BJ (cell line): ENCODE results near the gene AADACL4. TPM values are rescaled to one million over a fixed set of nuclear protein-coding genes. Genes with fewer than 3 reads are reported as not detected.

Experiments used
- CTCF ChIA-PET: fragments of 350-600 bp; formaldehyde crosslinking; extraction: SDS; loops from one replicate; lab custom pipeline; 2021; ENCODE audit warnings: antibody characterized with exemption, inconsistent platforms; lab: Yijun Ruan, JAX
- POLR2A ChIA-PET: fragments of 300-600 bp; sonication (Branson Sonifier 250); formaldehyde crosslinking; extraction: SDS; loops from one replicate; lab custom pipeline; 2021; ENCODE audit warnings: antibody characterized with exemption; lab: Charles Lee
- DNase-seq: peaks from one replicate; pipeline ENCODE4 v3.0.0-alpha.2; 2011; ENCODE audit warnings: low read depth
- H3K27me3 ChIP-seq: 2 replicates; pipeline ENCODE4 v1.6.0; 2011; ENCODE audit warnings: low read length; ENCODE audit not compliant: control insufficient read depth, insufficient read depth
- H3K36me3 ChIP-seq: 2 replicates; pipeline ENCODE4 v1.5.1; 2011; ENCODE audit warnings: low read length; ENCODE audit not compliant: control insufficient read depth, insufficient read depth
- H3K4me3 ChIP-seq: 2 replicates; pipeline ENCODE4 v1.5.1; 2011; ENCODE audit warnings: low read depth, mild to moderate bottlenecking, control low read depth, low read length
- polyA plus RNA-seq: library from polyadenylated mRNA; depleted of rRNA; stranded (reverse); fragments of >200 nt; gene quantifications from 2 replicates; pipeline ENCODE4 v1.2.3, GENCODE V29; 2011
- TF ChIP-seq, protein P1 (sequence below): IDR thresholded peaks from 2 replicates; pipeline ENCODE4 v1.5.1; 2011; ENCODE audit warnings: low read depth, mild to moderate bottlenecking, control low read depth, inconsistent platforms, low read length, moderate library complexity; ENCODE audit not compliant: insufficient read depth

Gene AADACL4
- polyA plus RNA-seq, 1 experiment = 0.20 TPM

DNA sequence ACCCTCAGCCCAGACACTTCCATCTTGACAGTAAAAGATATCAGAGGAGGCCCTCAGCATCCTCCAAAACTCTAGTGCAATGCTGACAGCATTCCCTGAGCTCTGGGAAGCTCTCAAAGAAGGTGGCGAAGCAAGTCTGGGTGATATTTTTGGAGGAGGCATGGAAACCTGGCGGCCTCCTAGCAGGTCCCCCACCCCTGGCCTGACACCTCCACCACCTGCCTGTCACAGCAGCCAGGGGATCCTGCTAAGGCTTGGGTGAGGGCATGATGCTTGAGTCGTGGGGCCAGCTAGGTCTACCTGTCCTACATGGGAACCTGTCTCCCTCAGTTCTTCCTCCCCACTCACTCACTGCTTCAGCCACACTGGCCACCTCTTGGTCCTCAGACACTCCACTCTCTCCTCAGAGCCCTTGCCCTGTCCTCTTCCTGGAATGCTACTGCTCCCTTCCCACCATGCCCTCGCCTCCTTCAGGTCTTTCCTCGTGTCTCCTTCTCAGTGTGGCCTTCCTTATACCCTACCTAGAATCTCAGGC, 34.3 kb upstream of the AADACL4 start:
- peaks cover 25% of the 10 kb centered on the region for H3K36me3 ChIP-seq
- H3K4me3 ChIP-seq = no peak overlapping the region
- ChIA-PET CTCF (interaction anchor here (1.2 kb wide), 1 partner anchor 34 kb away, joined by 3 read pairs; no protein-coding TSS in a partner anchor), POLR2A (no interaction called here)
- TF ChIP-seq, protein P1, sequence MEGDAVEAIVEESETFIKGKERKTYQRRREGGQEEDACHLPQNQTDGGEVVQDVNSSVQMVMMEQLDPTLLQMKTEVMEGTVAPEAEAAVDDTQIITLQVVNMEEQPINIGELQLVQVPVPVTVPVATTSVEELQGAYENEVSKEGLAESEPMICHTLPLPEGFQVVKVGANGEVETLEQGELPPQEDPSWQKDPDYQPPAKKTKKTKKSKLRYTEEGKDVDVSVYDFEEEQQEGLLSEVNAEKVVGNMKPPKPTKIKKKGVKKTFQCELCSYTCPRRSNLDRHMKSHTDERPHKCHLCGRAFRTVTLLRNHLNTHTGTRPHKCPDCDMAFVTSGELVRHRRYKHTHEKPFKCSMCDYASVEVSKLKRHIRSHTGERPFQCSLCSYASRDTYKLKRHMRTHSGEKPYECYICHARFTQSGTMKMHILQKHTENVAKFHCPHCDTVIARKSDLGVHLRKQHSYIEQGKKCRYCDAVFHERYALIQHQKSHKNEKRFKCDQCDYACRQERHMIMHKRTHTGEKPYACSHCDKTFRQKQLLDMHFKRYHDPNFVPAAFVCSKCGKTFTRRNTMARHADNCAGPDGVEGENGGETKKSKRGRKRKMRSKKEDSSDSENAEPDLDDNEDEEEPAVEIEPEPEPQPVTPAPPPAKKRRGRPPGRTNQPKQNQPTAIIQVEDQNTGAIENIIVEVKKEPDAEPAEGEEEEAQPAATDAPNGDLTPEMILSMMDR = no peak
- no peaks in the 10 kb centered on the region for H3K27me3 ChIP-seq
- no peak for DNase-seq

DNA sequence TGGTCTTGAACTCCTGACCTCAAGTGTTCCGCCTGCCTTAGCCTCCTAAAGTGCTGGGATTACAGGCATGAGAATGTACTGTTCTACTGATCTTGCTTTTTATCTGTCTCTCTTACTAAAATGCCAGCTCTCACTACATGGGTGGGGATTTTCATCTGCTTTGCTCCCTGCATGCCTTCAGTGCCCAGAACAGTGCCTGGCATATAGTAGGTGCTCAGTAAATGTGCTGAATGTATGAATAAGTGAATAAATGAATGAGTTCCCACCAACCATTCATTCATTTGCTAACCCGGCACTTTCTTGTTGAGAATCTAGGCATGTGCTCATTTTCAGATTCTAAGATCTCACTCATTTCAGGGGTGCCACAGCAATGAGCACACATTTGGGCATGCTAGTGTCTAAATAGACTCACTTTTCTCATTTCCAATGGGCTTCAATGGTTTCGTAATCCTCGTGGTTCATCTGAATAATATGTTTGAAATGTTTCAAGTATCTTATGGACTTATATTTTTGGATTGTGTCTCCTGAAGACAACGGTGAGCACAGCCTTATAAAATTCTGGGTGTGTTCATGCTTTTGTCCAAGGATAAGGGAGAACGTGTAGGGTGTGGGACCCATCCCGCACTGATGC, 33.5 kb upstream of the AADACL4 start:
- CTCF ChIA-PET = interaction anchor here (1.2 kb wide), 1 partner anchor 35 kb away, joined by 3 read pairs; no protein-coding TSS in a partner anchor
- DNase-seq = no peak
- TF ChIP-seq, protein P1 = no peak
- POLR2A ChIA-PET = no interaction called here
- peaks cover 27% of the 10 kb centered on the region for H3K36me3 ChIP-seq
- no peaks in the 10 kb centered on the region for H3K27me3 ChIP-seq
- H3K4me3 ChIP-seq = no peak overlapping the region

DNA sequence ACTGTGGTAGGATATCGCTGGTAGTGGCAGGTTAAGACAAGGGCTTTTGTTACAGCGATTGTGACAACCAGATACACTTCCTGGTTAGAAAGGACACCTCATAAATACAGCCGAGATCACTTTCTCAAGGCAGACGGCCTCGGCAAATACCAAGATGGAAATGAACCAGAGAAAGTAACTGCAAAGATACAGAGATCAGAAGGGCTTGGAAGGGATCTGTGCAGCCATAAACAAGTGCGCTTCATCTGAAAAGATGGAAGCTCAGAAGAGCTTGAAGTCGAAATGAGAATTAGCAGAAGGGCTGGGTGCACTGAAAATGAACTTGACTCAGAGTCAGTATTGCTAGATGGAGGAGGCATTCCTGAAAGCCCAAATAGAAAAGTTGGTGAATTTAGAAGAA, 32.9 kb upstream of the AADACL4 start:
- ChIA-PET CTCF (no interaction called here), POLR2A (interaction anchor here (0.8 kb wide), 1 partner anchor 71 kb away, joined by 3 read pairs; no protein-coding TSS in a partner anchor)
- no peaks in the 10 kb centered on the region for H3K27me3 ChIP-seq
- H3K36me3 ChIP-seq = peaks cover 27% of the 10 kb centered on the region
- no peak for DNase-seq
- TF ChIP-seq, protein P1 = no peak
- no peak overlapping the region for H3K4me3 ChIP-seq

DNA sequence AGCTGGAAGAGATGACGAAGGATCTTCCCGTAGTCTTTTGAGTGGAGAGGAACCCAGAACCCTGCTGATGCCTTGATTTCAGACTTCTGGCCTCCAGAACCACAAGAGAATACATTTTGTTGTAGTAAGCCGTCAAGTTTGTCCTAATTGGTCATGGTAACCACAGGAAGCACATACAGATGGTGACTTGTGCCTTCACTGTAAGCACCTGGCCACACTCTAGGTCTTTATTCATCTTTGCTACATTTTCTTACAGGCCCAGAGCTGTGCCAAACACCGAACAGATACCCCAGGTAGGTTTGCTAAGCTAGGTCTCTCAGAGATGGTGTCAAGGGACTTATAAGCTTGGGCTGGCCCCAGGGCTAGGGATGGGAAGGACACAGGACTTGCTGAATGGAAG, 30.7 kb upstream of the AADACL4 start:
- Histone ChIP-seq H3K4me3 (no peak overlapping the region), H3K36me3 (peaks cover 26% of the 10 kb centered on the region), H3K27me3 (no peaks in the 10 kb centered on the region)
- no peak for DNase-seq
- ChIA-PET POLR2A (no interaction called here), CTCF (interaction anchor here (0.6 kb wide), 1 partner anchor 45 kb away, joined by 4 read pairs; no protein-coding TSS in a partner anchor)
- TF ChIP-seq, protein P1 = no peak

DNA sequence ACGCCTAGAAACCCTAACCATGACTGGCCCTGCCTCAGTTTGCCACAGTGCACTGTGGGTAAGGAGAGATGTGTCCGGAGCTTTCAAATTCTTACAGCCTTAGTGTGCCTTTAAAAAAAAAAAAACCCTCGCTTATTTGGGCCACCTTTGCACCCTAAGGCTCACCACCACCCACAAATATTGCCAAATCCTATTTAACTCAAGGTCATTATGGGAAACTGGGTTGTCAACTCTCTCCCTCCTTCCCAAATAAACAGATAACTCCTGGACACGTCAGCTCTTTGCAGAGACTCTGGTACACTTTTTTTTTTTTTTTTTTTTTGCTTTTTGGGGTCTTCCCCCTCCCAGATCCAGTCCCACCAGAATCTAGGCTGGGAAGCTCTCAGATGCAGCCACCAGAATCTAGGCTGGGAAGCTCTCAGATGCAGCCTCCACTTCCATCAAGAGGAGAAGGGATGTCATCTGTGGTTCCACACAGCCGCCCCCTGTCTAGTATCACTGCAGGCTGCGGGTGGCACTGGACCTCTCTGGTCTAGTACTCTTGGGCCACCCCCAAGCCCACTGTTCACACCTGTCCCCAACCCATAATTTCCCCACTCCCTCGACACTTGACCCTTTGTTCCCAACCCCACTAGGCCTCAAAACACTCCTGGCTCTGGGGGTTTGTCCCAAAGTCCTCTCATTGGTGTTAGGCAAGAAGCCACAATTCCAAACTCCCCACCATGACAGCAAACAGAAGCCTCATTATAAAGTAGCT, 29.3 kb upstream of the AADACL4 start:
- Histone ChIP-seq H3K4me3 (peak overlapping the region; percentile 93), H3K27me3 (no peaks in the 10 kb centered on the region), H3K36me3 (peaks cover 18% of the 10 kb centered on the region)
- POLR2A ChIA-PET = no interaction called here
- CTCF ChIA-PET = interaction anchor here (1.0 to 1.3 kb wide), 4 partner anchors 10 to 206 kb away, joined by 3 to 5 read pairs (median 4); no protein-coding TSS in a partner anchor
- DNase-seq = no peak
- TF ChIP-seq, protein P1 = no peak
